GM10266 (cell line): ENCODE results near the gene ZNF621.
A peak's percentile ranks its signal among the peaks of the same experiment; 100 is the strongest.

Experiments
- DNase-seq: peaks from one replicate; pipeline ENCODE4 v3.0.0; 2012; ENCODE audit errors: extremely low spot score
- CTCF ChIP-seq: IDR thresholded peaks from 2 replicates; pipeline ENCODE4 v1.5.1; 2012; ENCODE audit warnings: mild to moderate bottlenecking, low read depth; ENCODE audit not compliant: control insufficient read depth, insufficient read depth; ENCODE audit errors: missing control alignments

The ZNF621 gene

GRCh38 chr3:40574050-40574449 lies 49.3 kb downstream of the ZNF621 start:
- no peak for TF ChIP-seq CTCF
- no peak for DNase-seq

GRCh38 chr3:40574661-40575060 lies 49.9 kb downstream of the ZNF621 start:
- no peak for DNase-seq
- no peak for TF ChIP-seq CTCF

- TF ChIP-seq CTCF: no peak
- no peak for DNase-seq
These were observed 51.6 kb downstream of the ZNF621 start for GRCh38 chr3:40576396-40576795.

GRCh38 chr3:40580494-40581091 lies 55.8 kb downstream of the ZNF621 start:
- DNase-seq: peak; percentile 54
- peak; percentile 96 for TF ChIP-seq CTCF

- no peak for TF ChIP-seq CTCF
- no peak for DNase-seq
These were observed 56.4 kb downstream of the ZNF621 start for GRCh38 chr3:40581166-40581565.

- TF ChIP-seq CTCF: no peak
- no peak for DNase-seq
These were observed 57.8 kb downstream of the ZNF621 start for GRCh38 chr3:40582401-40583027.

- TF ChIP-seq CTCF: no peak
- no peak for DNase-seq
These were observed 58.9 kb downstream of the ZNF621 start for GRCh38 chr3:40583691-40584090.
